ENCODE measurements around the gene SST. TPM values are rescaled to one million over a fixed set of nuclear protein-coding genes. Genes with fewer than 3 reads are reported as not detected.

Gene SST
- total RNA-seq, 1 experiment from 2014 or later = not detected

DNA sequence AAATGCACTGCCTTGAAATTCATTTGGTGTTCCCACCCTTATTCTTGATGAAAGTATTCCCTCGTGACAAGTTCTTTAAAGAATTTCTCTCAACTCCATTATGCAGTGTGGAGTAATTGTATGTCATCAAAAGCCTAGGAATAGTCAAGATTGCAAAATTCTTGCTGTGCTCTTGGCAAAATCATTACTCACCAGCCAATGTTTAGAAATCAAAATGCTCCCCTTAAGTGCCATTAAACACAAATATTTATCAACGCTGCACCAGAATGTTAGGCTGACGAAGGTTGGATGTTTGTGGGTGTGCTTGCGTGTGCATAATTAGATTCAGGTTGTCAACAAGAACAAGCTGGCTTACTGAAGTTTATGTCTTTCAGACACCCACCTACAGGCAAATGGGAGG, 40.5 kb downstream of the SST start:
- no peak for DNase-seq (ENCODE audit: low spot score)

DNA sequence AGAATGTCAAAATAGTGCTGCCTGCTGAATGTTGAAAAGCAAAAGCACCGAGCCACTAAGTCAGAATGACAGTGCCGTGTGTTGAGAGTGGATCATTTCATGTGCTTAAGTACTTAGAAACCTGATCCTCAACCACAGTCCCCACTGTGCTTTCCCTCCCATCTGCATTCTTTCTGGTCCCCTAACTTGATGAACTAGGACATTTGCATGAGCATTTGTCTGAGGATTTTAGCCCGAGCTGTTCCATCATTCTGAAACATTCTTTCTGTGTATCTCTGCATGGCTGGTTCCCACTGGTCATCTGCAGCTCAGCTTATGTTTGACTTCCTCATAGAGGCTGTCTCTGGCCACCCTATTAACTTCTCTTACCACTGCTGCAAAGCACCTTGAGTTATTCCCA, 42.0 kb downstream of the SST start:
- DNase-seq (ENCODE audit: low spot score) = no peak

DNA sequence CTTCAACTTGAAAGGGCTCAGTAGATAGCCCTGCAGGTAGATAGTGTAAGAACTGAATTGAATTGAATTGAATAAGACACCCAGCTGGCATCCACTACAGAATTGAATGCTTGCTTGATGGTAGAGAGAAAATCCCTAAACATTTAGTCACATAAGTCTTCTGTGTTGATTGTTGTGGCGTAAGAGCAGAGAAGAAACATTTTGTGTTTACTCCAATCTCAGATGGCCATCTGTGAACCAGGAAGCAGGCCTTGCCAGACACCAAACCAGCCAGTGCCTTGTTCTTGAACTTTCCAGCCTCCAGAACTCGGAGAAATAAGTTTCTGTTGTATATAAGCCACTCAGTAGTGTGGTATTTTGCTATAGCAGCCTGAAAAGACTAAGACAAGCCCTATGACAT, 43.6 kb downstream of the SST start:
- no peak for DNase-seq (ENCODE audit: low spot score)

DNA sequence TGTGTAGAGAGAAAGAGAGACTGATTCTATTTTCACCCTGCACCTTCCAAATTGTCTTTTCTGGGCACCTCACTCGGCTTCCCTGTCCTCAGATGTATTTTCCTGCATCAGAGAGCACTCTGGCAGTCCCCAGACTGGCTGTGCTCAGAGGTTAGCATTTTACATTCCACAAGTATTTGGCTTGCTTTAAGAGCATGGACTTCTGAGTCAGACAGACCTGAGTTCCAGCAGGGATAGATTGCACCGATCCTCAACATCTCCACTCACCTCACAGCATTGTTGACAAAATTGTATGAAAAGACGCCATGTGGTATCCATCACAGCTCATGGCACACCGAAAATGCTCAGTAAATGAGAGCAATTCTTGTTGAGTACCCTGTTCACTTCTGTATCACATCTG, 45.6 kb downstream of the SST start:
- DNase-seq (ENCODE audit: low spot score) = no peak

DNA sequence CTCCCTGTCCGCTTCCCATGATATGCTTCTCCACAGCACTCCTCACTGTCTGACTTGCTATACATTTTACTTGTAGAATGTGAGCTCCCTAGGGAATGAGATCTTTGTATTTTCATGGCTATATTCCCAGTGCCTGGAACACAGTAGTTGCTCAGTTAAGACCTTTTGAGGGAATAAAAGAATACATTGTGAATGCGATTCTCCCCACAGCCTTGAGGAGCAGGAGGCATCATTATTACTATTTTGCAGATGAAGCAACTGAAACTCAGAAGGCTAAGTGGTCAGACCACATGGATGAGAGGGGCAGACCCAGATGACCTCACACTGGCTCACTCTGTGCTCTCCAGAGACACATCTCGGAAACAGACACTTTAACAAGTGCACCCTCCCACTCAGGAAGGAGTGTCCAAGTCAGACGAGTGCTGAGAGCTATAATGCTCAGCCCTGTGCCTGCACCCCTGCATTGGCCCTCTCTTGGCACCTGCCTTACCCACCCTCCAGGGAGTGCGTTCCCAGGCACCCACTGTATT, 46.8 kb downstream of the SST start:
- DNase-seq (ENCODE audit: low spot score) = no peak

GRCh38 chr3:187621881-187622280, 48.3 kb downstream of the SST start:
- DNase-seq (ENCODE audit: low spot score) = no peak

- no peak for DNase-seq (ENCODE audit: low spot score)
These were observed 50.7 kb downstream of the SST start for GRCh38 chr3:187619461-187619860.

Other genes starting within 250 kb of the SST start
- gene RTP2, start 32.2 kb upstream of the SST start, total RNA-seq (2014; rRNA removed; shearing (Covaris generic)) = not detected in 2 replicates
- 11.8 and 12.0 TPM in 2 replicates for gene BCL6, start 75.1 kb upstream of the SST start, total RNA-seq (2014; rRNA removed; shearing (Covaris generic))

Data from HT-29 (cell line).